GM19238 (cell line): ENCODE data around the gene LHPP.

Experiments
- DNase-seq: peaks from one replicate; pipeline ENCODE4 v3.0.0; 2011; ENCODE audit warnings: low spot score; ENCODE audit not compliant: insufficient read length

The LHPP gene

DNA sequence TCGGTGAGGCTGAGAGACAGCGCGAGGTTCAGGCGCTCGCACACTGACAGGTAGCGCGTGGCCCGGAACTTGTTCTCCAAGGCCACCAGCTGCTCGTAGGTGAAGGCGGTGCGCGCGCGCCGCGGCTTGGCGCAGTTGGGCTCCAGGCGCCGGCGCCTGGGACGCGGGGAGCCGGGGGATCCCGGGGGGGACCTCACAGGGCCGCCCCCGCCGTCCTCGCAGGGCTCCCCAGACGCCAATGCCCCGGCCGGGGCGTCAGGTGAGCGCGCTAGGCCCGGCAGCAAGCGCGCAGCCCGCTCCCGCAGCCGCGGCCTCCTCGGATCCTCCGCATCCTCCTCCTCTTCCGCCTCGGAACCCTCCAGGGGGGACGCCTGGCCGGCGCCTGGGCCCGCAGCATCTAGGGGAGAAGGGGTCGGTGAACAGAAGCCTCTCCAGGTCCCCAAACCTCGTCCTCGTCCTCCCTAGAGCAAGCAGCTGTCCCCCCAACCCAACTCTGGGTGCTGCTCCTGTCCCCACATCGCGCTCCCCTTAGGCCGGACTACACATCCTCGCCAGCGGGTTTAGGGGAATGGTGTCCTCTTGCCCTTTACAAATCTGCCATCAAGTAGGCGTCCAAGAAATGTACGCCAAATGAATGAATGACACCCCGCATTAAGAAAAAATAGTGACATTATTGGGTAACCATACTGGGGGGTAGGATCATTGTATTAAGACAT, 13.7 kb upstream of the LHPP start:
- DNase-seq, result no peak

DNA sequence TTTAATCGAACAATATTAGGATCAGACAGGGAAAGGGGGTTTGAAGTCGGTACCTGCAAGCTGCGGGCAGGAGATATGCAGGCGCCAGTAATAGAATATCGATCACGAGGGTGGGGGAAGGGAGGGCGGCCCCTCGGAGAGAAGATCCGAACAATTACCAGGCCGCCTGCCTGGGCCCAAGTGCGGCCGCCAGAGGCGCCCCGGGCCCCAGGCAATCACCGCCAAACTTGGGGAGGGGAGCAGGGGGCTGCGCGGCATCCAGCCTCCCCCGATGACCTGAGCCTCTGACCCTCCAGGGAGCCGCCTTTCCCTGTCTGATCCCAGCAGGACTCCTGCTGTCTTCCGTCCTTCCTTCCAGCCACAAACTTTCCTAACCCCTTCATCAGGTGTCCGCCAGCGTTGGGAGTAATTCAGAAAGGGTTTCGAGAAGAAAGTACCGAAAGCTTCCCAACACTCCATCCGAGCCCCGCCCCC, 12.9 kb upstream of the LHPP start:
- no peak for DNase-seq

DNA sequence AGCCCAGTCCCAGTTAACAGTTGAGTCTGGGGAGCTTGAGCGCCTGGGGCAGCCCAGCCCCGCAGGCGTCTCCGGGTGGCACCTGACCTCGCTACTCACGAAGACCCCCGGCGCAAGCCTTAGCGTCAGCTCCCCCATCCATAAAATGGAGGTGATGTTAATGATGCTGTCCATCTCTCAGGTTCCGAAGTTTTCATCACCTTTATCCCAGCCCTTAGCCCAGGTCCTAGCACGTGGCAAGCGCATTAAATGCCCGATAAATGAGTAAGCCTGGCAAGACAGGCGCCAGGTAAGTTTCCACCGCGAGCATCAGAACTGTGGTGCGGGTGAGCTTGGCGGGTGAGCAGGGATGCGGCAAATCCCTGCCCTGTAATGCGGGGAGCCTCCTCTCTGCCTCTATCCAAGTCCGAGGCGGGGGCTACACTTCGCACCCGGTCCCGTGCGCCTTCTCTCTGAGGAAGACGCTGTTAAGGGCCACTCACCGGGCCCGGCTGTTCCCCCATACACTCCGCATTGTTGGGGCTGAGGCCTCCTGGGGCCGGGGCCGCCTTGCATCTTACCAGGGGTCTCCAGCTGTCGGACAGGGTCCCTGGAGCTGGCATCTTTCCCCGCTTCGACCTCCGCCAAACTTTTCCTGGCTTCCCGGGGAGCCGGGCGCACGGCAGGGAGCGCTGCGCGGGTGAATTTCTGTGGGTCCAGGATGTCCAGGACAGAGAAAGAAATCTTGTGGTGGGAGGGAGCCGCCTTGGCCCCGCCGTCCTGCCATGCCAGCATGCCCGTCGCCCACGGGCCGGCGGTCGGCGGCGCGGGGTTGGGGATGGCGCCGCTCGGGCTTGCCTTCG, 12.2 kb upstream of the LHPP start:
- no peak for DNase-seq

DNA sequence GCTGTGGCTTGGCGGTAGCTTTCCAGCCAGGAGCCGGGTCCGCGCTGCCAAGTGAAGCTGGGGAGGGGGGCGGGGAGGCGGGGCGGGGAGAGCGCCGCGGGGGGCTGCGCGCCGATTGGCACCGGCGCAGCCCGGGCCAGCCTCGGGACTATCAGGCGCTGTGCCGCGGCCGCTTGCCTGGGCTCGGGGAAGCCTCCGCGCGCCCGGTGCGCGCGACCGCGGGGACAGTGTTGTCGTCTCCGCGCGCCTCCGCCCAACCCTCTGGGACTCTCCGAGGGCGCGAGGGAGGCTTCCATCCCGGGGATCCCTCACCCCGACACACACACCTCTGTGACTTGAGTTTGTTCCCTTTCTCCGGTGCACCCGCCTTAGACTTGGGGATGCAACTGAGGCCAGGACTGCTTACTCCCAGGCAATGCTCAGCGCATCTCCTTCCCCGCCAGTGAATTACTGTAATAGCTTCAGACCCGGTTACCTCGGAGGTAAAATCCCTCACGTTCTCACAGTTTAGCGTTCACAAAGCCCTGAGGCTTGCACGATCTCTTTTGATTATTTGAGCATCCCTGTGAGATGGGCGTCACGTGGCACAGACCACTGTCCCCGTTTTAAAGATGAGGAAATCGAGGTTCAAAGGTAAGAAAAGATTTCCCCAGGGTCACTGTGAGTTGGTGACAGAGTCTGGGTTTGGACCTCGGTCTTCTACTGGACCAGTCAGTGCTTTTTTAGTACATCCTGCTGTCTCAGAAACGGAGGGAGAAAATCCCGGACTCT, 11.4 kb upstream of the LHPP start, which contains the start of gene NKX1-2:
NKX1-2 (minus strand) TSS at position 24 of the 771 bp plus-strand sequence. CDS start 92 bp downstream, outside the sequence.
- DNase-seq, result no peak

DNA sequence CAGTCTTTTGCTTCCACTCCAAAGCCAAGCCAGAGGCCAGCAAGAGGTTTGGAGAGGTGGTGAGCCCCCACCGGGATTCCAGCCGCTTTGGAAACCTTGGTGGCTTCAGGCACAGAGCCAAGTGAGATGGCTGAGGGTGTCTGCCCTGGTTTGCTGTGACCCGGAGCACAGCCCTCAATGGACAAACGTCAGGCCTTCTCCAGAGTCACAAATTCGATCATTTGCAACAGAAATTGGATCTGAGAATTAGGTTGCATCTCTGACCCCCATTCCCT, 10.9 kb upstream of the LHPP start:
- DNase-seq, result no peak

DNA sequence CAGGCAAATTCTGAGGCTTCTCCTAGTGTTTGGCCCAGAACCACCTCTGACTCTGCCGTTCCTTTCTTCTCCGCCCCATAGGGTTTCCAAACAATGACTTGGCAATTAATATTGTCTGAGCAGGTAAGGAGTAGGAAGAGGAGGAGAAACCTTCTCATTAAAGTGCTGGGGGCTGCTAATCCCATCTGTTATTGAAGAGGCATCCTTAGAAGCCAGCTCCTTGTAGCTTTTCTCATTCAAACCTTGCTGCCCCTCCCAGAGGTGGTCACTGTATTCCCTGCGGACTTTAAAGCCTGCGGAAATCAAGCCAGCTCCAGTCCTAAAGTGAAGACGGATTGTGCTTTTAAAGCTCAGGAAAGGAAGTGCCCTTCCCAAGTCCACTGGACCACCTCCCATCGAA, 10.3 kb upstream of the LHPP start:
- no peak for DNase-seq

DNA sequence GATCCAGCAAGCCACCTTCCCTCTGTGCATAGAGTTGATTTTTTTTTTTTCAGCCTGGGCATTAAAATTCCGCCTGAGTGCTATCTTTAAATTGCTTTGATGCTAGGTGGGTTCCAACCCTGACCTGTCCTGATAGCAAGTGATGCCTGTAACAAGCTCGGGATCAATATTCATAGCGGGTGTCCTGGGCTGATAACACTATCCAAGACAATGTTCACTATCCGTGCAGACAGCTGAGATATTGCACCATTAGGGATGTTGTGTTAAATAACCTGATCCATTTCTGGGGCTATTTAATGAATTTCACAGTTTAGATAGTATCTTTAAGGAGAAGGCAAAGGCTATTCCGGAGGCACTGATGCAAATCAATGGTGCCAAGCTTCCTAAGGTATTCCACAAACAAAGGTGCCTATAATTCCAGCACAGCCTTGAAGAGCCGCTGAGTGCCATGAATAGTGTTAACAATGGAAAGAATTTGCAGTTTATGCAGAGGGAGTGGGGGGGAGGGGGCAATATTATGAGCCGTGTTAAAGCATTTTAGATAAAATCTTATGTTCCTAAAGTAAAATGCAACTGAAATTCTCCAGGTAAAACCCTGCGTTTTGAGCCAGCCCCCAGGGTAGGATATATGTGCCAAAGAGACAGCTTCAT, 7.5 kb upstream of the LHPP start:
- no peak for DNase-seq

DNA sequence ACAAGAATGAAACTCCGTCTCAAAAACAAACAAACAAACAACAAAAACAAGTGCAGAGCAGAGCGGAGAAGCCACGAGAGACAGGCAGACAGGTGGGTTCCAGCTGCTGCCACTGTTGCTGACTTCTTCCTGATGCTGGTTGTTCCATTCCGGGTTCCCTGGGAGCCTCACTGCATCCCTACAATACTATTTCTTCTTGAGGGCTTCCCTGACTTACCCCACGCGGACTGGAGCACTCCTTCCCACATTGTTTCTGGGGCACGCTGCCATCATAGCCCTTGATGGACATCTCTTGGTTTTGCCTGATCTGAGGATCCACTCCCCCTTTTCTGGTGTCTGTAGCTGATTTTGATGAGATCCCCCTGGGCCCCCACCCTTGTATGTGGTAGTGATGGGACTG, 6.2 kb upstream of the LHPP start:
- no peak for DNase-seq

DNA sequence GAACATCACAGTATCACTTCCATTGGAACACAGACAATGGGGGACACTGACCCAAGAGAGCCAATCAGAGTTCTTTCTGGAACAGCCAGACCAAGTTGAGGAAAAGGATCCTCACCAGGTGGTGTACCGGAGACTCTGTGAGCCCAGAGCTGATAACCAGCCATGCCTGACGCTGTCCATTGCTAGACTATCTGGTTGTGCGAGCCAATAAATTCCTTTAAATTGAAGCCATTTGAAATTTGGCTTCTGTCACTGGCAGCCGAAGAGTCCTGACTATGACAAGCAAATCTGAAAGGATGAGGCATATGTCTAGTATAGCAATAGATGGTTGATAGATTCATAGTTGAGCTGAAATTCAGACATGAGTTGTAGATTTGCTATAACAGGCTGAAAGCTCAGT, 3.1 kb upstream of the LHPP start:
- no peak for DNase-seq

DNA sequence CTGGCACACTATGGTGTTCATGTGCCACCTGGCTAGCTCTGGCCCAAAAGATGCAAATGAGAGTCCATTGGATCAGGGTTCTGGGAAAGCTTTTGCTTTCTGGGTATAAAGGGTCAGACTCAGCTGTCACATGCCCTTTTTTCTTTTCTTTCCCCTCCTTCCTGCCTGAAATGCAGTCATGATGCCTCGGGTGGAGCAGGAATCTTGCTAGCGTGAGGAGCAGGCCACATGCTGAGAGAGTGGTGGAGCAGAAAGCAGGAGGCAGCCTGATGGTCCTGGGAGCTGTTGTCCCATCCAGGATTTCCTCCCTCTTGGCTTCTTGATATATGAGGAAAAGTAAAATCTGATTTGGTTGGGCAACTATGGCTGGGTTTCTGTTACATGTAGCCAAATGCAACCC, 2.7 kb upstream of the LHPP start:
- DNase-seq, result no peak

DNA sequence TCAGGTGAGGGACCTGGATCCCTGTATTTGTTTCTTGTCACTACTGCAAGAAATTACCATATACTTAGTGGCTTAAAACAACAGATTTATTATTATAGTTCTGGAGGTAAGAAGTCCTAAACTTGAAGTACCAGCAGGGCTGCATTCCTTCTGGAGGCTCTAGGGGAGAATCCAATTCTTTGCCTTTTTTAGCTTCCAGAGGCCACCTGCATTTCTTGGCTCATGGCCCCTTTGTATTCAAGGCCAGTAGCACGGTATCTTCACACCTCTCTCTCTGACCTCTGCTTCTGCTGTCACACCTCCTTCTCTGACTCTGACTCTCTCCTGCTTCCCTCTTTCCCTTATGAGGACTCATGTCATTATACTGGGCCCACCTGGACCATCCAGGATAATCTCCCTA, 2.2 kb upstream of the LHPP start:
- no peak for DNase-seq

DNA sequence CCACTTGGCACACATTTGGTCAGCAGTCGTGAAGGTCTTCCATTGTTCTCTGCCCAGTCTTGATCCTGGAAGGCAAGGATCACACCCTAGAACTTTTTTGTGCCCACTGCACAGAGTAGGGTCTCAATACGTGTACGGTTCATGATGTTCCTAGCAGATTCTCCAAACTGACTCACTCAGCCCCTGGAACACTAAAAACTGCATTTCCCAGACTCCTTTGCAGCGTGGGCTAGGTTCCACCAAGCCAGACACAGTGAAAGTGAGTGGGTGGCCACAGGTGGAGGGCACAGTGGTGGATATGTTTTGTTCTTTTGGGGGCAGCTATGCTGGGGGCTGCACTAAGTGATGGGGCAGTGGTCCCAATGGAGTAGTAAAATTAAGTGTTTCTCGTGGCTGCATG, 1.5 kb upstream of the LHPP start:
- no peak for DNase-seq

DNA sequence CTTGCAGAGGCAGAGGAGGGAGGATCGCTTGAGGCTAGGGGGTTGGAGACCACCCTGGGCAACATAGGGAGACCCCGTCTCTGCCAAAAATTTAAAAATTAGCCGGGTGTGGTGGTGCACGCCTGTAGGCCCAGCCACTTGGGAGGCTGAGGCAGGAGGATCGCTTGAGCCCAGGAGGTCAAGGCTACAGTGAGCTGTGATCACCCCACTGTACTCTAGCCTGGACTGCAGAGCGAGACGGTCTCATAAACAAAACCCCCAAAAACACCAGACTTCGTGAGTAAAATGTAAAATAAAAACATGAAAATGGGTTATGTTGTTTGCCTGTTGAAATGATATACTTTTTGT, 699 bp downstream of the LHPP start:
- no peak for DNase-seq

DNA sequence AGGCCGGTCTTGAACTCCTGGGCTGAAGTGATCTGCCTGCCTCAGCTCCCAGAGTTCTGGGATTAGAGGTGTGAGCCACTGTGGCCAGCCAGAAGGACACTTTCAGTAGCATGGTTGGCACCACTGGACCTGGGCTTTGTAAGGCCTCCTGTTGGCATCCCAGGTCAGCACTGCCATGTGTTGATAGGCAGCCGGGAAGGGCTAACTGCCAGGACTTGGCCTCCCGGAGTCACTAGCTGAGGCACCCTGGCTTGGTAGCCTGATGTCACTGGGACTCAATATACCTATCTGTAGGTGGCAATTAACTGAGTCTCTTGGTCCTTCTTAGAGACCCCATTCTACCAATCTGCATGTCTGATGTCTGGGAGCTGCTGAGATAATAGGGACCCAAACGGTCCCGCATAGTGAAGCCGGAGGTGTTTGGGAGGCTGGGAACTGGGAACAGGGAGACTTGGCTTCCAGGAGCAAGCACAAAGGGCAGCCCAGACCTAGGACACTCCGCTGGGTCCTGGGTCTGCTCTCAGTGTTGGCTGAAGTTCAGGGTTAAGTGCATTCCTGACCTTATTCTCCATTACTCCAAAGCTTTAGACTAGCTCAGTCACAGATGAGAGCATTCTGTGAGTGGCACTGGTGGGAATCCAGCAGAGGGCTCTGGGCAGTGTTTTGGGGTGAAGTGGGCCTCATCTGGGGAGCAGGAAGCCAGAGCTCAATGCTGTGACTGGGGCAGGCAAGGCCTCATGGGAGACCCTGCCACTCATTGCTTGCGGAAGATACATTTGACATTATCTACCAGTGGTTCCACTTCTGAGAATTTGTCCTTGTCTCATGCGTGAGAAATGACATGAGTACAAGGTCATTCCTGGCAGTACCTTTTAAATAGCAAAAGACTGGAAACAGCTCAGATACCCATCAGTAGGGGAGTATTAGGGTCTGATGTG, 2.7 kb downstream of the LHPP start:
- DNase-seq, result no peak

DNA sequence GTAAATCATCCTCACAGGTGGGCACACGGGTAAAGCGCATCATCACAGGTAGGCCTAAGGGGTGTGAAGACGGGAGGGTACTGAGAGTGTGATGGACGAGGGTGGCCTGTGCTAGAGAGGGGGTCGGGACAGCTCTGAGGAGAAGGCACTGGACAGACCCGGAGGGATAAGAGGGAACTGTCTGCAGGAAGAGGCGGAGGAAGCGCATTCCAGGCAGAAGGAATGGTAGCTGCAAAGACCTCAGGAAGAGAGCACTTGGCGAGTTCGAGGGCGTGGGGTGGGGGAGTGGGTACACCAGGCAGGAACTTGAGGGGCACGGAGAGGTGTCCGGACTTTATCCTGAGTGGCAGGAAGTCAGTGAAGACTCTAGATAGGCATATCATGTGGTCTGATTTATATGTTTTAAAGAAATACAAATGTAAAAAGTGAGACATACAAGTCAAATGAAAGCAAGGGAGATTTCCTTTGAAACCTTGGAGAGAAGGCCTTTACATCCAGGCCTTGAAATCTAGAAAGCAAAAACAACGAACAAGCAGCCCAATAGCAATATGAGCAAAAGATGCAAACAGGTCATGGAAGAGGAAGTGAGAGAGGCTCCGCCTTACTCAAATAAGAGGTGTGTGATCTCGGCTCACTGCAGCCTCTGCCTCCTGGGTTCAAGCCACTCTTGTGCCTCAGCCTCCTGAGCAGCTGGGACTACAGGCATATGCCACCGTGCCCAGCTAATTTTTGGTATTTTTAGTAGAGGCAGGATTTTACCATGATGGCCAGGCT, 3.6 kb downstream of the LHPP start:
- no peak for DNase-seq

DNA sequence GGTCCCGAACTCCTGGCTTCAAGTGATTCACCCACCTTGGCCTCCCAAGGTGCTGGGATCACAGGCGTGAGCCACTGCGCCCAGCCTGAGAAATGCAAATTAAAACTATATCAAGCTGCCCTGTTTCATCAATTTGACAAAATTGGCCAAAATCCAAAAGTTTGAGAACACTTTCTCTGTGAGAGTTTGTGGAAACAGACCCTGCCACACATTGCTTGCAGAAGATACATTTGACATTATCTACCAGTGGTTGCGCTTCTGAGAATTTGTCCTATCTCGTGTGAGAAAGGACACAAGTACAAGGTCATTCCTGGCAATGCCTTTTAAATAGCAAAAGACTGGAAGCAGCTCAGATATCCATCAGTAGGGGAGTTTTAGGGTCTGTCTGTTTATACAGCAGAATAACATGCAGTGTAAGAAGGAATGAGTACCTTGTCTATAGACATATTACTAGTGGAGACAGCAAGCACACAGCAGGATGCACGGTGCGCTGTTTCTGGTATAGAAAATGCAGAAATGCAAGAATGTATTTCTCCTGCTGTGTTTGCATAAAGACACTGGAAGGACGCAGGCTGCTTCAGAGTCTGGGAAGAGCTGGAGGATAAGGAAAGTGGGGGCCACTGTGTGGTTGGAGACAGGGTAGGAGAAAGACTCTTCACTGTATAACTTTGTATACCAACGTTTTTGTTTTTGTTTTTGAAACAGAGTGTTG, 4.3 kb downstream of the LHPP start:
- DNase-seq, result no peak

DNA sequence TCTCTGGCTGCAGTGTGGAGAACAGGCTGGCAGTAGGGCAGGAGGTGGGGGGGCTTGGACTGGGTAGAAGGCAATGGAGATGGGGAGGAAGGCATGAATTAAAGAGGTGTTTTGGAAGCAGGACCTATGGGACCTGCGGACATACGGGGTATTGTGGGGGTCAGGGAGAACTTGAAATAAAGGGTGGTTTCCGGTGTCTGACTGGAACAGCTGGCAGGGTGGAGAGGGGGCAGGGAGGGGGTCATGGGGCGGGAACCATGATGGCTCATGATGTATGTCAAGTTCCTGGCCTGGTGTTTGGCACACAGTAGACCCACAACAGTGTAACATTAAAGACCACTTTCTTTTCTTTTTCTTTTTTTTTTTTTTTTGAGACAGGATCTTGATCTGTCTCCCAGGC, 5.5 kb downstream of the LHPP start:
- no peak for DNase-seq

DNA sequence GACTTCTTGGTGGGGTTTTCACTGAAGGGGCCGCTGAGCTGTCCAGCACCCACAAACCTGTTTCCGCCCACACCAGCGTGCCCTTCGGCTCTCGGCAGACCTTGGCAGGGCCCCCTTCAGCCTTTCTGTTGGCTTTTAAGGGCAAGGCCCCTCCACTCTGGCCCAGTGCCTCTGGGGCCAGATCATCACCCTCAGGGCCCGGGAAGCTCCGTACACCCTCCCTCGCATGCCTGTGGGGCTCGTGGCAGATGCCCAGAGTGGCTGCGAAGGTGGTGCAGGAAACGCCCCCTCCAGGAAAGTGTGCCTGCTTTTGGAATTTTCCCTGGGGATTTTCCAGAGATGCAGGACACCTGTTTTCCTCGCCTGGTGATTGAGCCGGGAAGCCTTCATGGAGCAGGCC, 7.0 kb downstream of the LHPP start:
- DNase-seq, result no peak

DNA sequence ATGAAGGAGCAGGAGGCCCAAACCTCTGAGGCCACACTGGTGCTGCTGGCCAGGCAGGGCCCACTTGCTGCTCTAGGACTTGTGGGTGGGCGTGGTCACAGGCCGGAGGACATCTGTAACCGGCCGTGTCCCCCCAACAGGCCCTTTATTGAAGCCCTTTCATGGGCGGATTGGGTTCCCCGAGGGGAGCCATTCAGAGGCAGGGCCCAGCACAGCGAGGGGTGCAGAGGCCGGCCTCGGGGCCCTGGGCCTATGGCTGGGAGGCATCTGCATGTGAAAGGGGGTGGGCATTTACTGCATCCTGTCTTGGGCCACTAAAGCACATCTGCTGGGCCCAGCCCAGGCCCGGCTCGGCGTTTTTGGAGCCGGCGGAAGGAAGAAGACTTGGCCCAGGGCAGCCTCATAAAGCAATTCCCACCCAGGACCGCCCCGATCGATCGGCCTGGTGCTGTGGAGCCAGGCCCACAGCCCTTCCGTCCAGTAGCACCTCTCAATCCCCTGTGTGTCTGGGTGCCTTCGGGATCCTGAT, 8.4 kb downstream of the LHPP start:
- no peak for DNase-seq
